K562 (cell line): ENCODE data around the gene MEAK7. TPM values are rescaled to one million over a fixed set of nuclear protein-coding genes. Genes with fewer than 3 reads are reported as not detected.
A peak's percentile ranks its signal among the peaks of the same experiment; 100 is the strongest.

ENCODE experiments used
- ATAC-seq: fragments of 200-7000 bp; cut with Tn5 transposase; 3 replicates; pipeline ENCODE4 v1.9.1; 2020; ENCODE audit warnings: moderate library complexity
- BruUV-seq: library from RNA; stranded (reverse); fragments of 400-500 nt; replicated peaks from 2 replicates; lab custom pipeline; 2021; lab: Mats Ljungman, UMichigan
- CTCF ChIA-PET: fragments of 300-600 bp; formaldehyde crosslinking; extraction: SDS; loops from one replicate; lab custom pipeline; 2021; ENCODE audit warnings: low intra/inter-chr PET ratio; lab: Yijun Ruan, JAX
- POLR2A ChIA-PET: fragments of 300-600, 350-650 bp; sonication (Branson Sonifier 250); formaldehyde crosslinking; extraction: SDS; loops from one replicate; lab custom pipeline; 2021; ENCODE audit warnings: antibody characterized with exemption, inconsistent platforms; lab: Yijun Ruan, JAX
- DNase-seq, 4 experiments: peaks; one replicate each; pipeline versions ENCODE4 v3.0.0 to v3.0.0-alpha.2; 2011 to 2018; ENCODE audit warnings: low spot score in 3 of 4, mixed read lengths in 3 of 4; ENCODE audit errors: extremely low read depth in 1 of 4
- FAIRE-seq: peaks from 2 replicates; lab custom pipeline; 2011; peaks lifted over from hg19 to GRCh38; lab: Jason Lieb, UNC
- H2AFZ ChIP-seq: 2 replicates; pipeline ENCODE4 v1.6.0; 2011; ENCODE audit warnings: low read depth, low read length, control low read depth, inconsistent platforms
- H3K27ac ChIP-seq: fragments of 200-600 bp; 3 replicates; pipeline ENCODE4 v1.8.0; 2011; ENCODE audit warnings: low read depth, mild to moderate bottlenecking, control low read depth, inconsistent platforms, low read length, moderate library complexity, mixed read lengths; ENCODE audit errors: extremely low read depth
- H3K27me3 ChIP-seq, 2 experiments: fragments of 300-600 bp in 1 of 2; 2 replicates in 1 of 2; 3 replicates in 1 of 2; pipeline versions ENCODE4 v1.6.0 to v1.8.0; 2011; ENCODE audit warnings: inconsistent platforms in 2 of 2, low read length in 2 of 2, mild to moderate bottlenecking in 1 of 2, mixed read lengths in 1 of 2, moderate library complexity in 1 of 2; ENCODE audit not compliant: control insufficient read depth in 2 of 2, insufficient read depth in 2 of 2
- H3K36me3 ChIP-seq: fragments of 300-600 bp; 3 replicates; pipeline ENCODE4 v1.8.0; 2011; ENCODE audit warnings: mild to moderate bottlenecking, low read length, inconsistent platforms; ENCODE audit not compliant: control insufficient read depth, insufficient read depth
- H3K4me1 ChIP-seq, 2 experiments: fragments of 200-600 bp in 1 of 2; replicated peaks in 1 of 2; 2 replicates in 1 of 2; 3 replicates in 1 of 2; pipeline versions ENCODE4 v1.5.1 to v1.8.0; 2011; ENCODE audit warnings: inconsistent platforms in 2 of 2, low read length in 2 of 2, mild to moderate bottlenecking in 1 of 2, mixed read lengths in 1 of 2, moderate library complexity in 1 of 2; ENCODE audit not compliant: control insufficient read depth in 2 of 2, insufficient read depth in 2 of 2
- H3K4me2 ChIP-seq: 2 replicates; pipeline ENCODE4 v1.6.1; 2011; ENCODE audit warnings: low read length, control low read depth, inconsistent platforms, mixed read lengths; ENCODE audit not compliant: insufficient read depth
- H3K4me3 ChIP-seq: fragments of 200-600 bp; sonication (generic), shearing (Covaris generic); 2 replicates; pipeline ENCODE4 v1.5.1; 2016; ENCODE audit warnings: control low read depth, inconsistent platforms
- H3K79me2 ChIP-seq: fragments of 200-600 bp; 3 replicates; pipeline ENCODE4 v1.8.0; 2011; ENCODE audit warnings: low read length, inconsistent platforms; ENCODE audit not compliant: control insufficient read depth, insufficient read depth
- H3K9ac ChIP-seq, 2 experiments: 2 replicates each; pipeline versions ENCODE4 v1.6.0 to v1.6.1; 2011; ENCODE audit warnings: low read depth in 2 of 2, low read length in 2 of 2, control low read depth in 1 of 2, inconsistent platforms in 1 of 2, mild to moderate bottlenecking in 1 of 2, mixed read lengths in 1 of 2; ENCODE audit not compliant: insufficient read depth in 1 of 2
- H3K9me1 ChIP-seq: one replicate; pipeline ENCODE4 v1.6.0; 2011; ENCODE audit warnings: inconsistent platforms, mild to moderate bottlenecking, low read length, moderate library complexity; ENCODE audit not compliant: control insufficient read depth, insufficient read depth
- H3K9me3 ChIP-seq: replicated peaks from 2 replicates; pipeline ENCODE4 v1.5.1; 2011; ENCODE audit warnings: low read depth, low read length, inconsistent platforms; ENCODE audit not compliant: control insufficient read depth, insufficient read depth
- H4K20me1 ChIP-seq: replicated peaks from 2 replicates; pipeline ENCODE4 v1.6.1; 2011; ENCODE audit warnings: low read length, inconsistent platforms, mixed read lengths; ENCODE audit not compliant: control insufficient read depth, insufficient read depth
- ADNP ChIP-seq: fragments of 200-800 bp; sonication (Bioruptor generic); IDR thresholded peaks from 2 replicates; pipeline ENCODE4 v1.6.1; 2016; ENCODE audit warnings: missing genetic modification characterization, missing compliant biosample characterization
- WGBS: fragments of 100-300 bp; shearing (Covaris generic); methylation state at CpG from one replicate; pipeline ENCODE4 v1.1.6; 2016; ENCODE audit warnings: low coverage, mixed read lengths; ENCODE audit not compliant: insufficient coverage; ENCODE audit errors: missing lambda C conversion rate; 5-methylcytosine and 5-hydroxymethylcytosine counted together
- in situ Hi-C: fragments of 300-500 bp; cut with MboI; formaldehyde crosslinking; loops from 4 replicates; pipeline ENCODE4 v1.15.0; 2018; ENCODE audit warnings: inconsistent platforms, mixed read lengths
- intact Hi-C: fragments of 100-400 bp; cut with micrococcal nuclease; formaldehyde crosslinking; loops from 2 replicates; pipeline ENCODE4 v1.14.2; 2022
- polyA plus RNA-seq, 8 experiments: library from polyadenylated mRNA; depleted of rRNA in 4 of 8; stranded (reverse) in 5 of 8; unstranded in 3 of 8; fragments of >200 nt; fragmentation: Nextera tagmentation in 2 of 8; fragmentation: Illumina TruSeq in 1 of 8; extraction: Ambion mirVana in 2 of 8; extraction: Trizol in 1 of 8; gene quantifications; 2 replicates each; pipeline versions ENCODE4 v1.2.1 to v1.2.3, GENCODE V29; 2011 to 2014; ENCODE audit warnings: inconsistent platforms in 1 of 8, missing spikeins in 1 of 8
- total RNA-seq, 7 experiments: library from RNA; depleted of rRNA in 6 of 7; stranded (reverse); fragments of >200 nt in 6 of 7; fragmentation: Illumina TruSeq in 2 of 7; extraction: Trizol in 2 of 7; gene quantifications; 2 replicates each; pipeline versions ENCODE4 v1.2.1 to v1.2.3, GENCODE V29; 2011 to 2021; ENCODE audit warnings: low replicate concordance in 1 of 7
- TF ChIP-seq, protein P1 (sequence below), 3 experiments: IDR thresholded peaks in 2 of 3; conservative IDR thresholded peaks in 1 of 3; 2 replicates each; pipeline ENCODE4 v1.5.1; 2011 to 2012; ENCODE audit warnings: low read length in 3 of 3, mild to moderate bottlenecking in 3 of 3, control low read depth in 2 of 3, improper control_type of control experiment in 1 of 3, inconsistent platforms in 1 of 3, low read depth in 1 of 3, mixed read lengths in 1 of 3, moderate library complexity in 1 of 3; ENCODE audit not compliant: insufficient read depth in 2 of 3

The MEAK7 gene
- total and polyA plus RNA-seq, 9 of the 15 experiments (the other 6 are each of a cell fraction or from before 2014, with no cell fraction given) = 1.4 to 14.5 (median 6.3) TPM

DNA sequence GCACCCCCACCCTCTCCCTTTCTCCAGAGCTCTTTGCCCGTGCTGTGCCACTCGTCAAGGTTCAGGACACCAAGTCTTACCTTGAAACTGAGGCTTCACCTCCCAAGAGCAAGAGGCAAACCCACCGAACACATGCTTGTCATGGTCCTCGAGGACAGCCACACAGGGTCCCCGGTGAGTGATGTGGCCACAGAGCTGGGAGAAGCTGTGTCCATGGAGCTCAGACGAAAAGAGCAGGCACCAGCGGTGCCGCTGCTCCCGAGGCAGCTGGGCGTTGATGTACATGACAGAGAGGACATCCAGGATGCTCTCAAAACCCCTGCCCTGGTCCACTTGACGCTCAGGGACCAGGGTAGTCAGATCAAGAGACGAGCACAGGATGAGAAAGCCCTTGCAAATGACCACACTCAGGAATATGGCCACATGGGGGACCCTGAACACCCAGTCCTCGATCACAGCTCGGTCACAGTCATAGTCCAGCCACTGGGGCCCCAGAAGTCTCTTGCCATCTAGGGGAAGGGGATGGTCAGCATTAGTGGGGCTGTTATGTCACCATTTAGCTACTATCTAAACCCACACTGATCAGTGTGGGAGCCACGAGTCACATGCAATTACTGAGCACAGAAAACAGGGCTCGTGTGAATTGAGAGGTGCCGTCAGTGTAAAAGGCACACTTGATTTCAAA is 17.8 kb downstream of the MEAK7 start:
- Histone ChIP-seq H3K36me3 (no peaks in the 10 kb centered on the region), H4K20me1 (peaks cover 7% of the 10 kb centered on the region; the same call in 1 of the 2 replicates), H3K27me3 (no peaks in the 10 kb centered on the region), H3K9me1 (no peaks in the 10 kb centered on the region), H3K27ac (no peak overlapping the region), H3K4me1 (peaks cover 0 to 10% of the 10 kb centered on the region in 2 experiments; a peak in 2 of 5 replicates), H3K4me3 (no peak overlapping the region), H3K9me3 (no peaks in the 10 kb centered on the region), H3K9ac (peak overlapping the region in 1 of 2 experiments; percentile 26; a peak in 1 of 4 replicates), H2AFZ (no peak overlapping the region), H3K79me2 (no peaks in the 10 kb centered on the region), H3K4me2 (no peak overlapping the region)
- ATAC-seq (peak; percentile 76), FAIRE-seq (peak; percentile 15), DNase-seq (peak; percentile 32 to 57 (median 49))
- ChIA-PET POLR2A (interaction anchor here (1.4 kb wide), 1 partner anchor 9 kb away, joined by 3 read pairs; no protein-coding TSS in a partner anchor), CTCF (no interaction called here)
- in situ Hi-C loops = loop anchor here (5.0 to 10.0 kb wide), 2 partner anchors 422 to 529 kb away; no protein-coding TSS in a partner anchor
- TF ChIP-seq, protein P1, sequence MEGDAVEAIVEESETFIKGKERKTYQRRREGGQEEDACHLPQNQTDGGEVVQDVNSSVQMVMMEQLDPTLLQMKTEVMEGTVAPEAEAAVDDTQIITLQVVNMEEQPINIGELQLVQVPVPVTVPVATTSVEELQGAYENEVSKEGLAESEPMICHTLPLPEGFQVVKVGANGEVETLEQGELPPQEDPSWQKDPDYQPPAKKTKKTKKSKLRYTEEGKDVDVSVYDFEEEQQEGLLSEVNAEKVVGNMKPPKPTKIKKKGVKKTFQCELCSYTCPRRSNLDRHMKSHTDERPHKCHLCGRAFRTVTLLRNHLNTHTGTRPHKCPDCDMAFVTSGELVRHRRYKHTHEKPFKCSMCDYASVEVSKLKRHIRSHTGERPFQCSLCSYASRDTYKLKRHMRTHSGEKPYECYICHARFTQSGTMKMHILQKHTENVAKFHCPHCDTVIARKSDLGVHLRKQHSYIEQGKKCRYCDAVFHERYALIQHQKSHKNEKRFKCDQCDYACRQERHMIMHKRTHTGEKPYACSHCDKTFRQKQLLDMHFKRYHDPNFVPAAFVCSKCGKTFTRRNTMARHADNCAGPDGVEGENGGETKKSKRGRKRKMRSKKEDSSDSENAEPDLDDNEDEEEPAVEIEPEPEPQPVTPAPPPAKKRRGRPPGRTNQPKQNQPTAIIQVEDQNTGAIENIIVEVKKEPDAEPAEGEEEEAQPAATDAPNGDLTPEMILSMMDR (IDR thresholded peaks at IDR 0.05 in 2 of 3, conservative IDR thresholded peaks at IDR 0.05 in 1 of 3; ENCODE audit: insufficient read depth in 2 of 3, low read depth in 1 of 3, low read length in 3 of 3) = peak; percentile 16 to 55 (median 28); a peak in 4 of 6 replicates
- no peak for TF ChIP-seq ADNP
- WGBS = 49% methylated on average over 17 of the region's 17 CpGs
- intact Hi-C loops = loop anchor here (10.0 kb wide), 1 partner anchor 402 kb away; no protein-coding TSS in a partner anchor
- BruUV-seq = no TSS peak
